Activated naive CD4-positive, alpha-beta T cell treated with Interleukin-2 at 50 U/mL for 16 hours (primary cell): ENCODE measurements around the gene NSF.
"Not testable (repeated sequence)": the region's sequence is repeated elsewhere in the genome, so short reads cannot be mapped to it uniquely, and the experiment has no call there.

Source experiments
- DNase-seq: peaks from one replicate; pipeline ENCODE4 v3.0.0-alpha.2; 2020

NSF gene

GRCh38 chr17:46777943-46778915 is 187.8 kb downstream of the NSF start:
- DNase-seq = no peak

GRCh38 chr17:46780003-46780373 is 189.5 kb downstream of the NSF start:
- DNase-seq = no peak

- no peak for DNase-seq
These were observed 191.9 kb downstream of the NSF start for GRCh38 chr17:46782250-46782953.

DNA sequence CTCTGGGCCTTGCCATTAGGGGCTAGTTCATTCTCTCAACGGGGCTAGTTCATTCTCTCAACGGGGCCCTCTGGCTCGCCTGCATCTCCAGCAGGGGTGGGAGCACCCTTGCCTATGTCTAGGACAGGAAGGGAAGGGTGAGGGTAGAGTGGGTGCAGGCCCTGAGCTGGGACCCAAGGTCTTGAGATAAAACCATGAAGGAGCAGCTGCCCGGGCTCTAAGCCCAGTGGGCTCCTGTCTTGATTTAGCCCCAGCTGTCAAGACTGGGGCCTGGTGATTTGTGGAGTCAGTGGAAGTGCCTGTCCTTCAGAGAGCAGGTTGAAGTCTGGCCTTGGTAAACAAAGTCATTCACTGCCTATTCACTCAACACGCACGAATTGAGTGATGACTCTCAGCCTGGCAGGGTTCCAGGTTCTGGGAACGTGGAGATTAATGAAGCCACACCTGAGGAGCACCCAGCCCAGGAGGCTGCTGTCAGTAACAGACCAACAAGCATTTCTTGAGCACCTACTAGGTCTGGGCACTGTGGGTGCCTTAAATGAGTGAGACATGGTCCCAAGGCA is 192.6 kb downstream of the NSF start:
- DNase-seq = no peak

- DNase-seq = no peak
These were observed 195.2 kb downstream of the NSF start for GRCh38 chr17:46785696-46786095.

DNA sequence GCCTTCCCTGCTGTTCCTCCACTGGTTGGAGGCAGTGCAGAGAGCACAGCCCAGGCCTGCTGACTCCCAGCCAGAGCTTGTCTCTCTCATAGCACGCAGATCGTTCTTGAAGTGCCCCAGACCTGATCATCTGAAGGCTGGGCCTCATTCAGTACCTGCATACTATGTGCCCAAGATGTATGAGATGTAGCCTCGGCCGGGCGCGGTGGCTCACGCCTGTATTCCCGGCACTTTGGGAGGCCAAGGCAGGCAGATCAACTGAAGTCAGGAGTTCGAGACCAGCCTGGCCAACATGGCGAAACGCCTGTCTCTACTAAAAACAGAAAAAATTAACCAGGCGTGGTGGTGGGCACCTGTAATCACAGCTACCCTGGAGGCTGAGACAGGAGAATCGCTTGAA is 197.0 kb downstream of the NSF start:
- no peak for DNase-seq

- DNase-seq = no peak
These were observed 197.8 kb downstream of the NSF start for GRCh38 chr17:46788300-46788699.

DNA sequence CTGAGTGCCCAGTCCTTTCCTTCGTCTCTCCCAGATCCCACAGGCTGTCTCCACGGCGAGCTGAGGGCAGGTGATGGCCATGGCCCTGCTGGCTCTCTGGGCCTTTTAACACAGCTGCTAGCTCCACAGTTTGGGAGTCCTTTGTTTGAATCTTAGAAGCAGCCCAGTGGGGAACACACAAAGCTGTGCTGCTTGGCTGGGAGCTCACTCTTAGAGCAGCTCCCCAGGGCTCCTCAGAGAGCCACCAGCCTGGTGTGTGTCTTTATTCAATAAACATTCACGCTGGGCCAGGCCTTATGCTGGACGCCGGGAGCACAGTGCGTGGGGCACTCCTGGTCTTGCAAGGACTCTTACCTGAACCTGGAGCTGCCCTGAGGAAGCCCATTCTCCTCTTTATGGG is 198.3 kb downstream of the NSF start:
- DNase-seq = no peak

DNA sequence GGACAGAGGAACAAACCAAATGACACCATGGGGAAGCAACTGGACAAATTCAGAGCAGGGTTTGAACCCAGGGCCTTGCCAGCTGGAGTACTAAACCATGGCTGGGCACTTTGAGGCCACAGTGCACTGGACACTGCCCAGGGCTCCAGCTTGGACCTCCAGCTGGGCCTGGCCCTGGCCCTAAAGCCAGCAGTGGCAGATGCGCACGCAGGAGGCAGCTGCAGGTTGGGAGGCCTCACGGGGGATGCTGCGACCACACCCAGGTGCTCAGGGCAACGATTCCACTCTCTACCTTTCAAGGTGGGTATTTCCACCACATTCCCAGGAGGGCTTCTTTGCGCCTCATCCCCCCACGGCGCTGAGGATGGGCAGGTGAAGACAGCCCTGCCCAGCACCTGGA is 199.1 kb downstream of the NSF start:
- DNase-seq = no peak

- DNase-seq = no peak
These were observed 199.7 kb downstream of the NSF start for GRCh38 chr17:46790216-46790615.

DNA sequence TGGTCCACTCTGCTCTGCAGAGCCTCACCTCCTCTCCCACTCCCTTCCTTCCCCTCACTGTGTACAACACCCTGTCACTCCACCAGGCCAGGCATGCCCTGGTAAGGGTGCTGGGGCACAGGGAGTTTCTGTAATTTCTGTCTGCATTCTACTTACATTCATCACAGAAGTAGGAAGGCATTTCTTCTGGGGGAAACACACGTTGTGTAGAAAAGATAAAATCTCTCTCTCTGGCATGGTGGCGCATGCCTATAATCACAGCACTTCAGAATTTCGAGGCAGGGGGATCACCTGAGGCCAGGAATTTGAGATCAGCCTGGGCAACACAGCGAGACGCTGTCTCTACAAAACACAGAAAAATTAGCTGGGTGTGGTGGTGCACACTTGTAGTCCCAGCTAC is 201.1 kb downstream of the NSF start:
- DNase-seq = no peak

- DNase-seq = no peak
These were observed 201.6 kb downstream of the NSF start for GRCh38 chr17:46792071-46792470.

DNA sequence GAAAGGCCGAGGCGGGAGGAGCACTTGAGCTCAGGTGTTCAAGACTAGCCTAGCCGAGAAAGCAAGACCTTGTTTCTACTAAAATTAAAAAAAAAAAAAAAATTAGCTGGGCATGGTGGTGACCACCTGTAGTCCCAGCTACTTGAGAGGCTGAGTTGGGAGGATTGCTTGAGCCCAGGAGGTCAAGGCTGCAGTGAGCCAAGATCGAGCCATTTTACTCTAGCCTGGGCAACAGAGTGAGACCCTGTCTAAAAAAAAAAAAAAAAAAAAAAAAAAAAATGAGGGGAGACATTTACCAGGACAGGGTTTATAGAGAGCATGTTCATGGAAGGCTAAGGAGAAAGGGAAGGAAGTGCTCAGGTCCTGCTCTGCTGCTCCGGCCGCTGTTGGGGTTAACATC is 202.6 kb downstream of the NSF start:
- DNase-seq = not testable (repeated sequence)

DNA sequence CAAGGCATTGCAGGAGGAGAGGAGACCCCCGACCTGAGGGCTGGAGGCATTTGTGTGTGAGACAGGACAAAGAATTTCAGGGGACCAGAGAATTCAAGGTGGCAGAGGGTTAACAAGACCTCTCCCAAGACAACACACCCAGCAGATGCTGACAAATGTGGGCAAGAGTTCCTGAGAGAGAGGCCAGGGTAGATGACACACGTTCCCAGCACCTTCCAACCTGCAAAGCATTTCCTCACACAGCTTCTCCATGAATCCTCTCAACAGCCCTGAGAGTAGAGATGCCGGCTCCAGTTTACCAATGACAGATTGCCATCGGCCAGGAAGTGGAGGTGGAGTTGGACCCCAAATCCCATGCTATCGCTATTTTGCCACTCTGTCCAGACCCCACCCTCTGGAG is 203.1 kb downstream of the NSF start:
- DNase-seq = no peak

- DNase-seq = no peak
These were observed 203.8 kb downstream of the NSF start for GRCh38 chr17:46794318-46794717.

DNA sequence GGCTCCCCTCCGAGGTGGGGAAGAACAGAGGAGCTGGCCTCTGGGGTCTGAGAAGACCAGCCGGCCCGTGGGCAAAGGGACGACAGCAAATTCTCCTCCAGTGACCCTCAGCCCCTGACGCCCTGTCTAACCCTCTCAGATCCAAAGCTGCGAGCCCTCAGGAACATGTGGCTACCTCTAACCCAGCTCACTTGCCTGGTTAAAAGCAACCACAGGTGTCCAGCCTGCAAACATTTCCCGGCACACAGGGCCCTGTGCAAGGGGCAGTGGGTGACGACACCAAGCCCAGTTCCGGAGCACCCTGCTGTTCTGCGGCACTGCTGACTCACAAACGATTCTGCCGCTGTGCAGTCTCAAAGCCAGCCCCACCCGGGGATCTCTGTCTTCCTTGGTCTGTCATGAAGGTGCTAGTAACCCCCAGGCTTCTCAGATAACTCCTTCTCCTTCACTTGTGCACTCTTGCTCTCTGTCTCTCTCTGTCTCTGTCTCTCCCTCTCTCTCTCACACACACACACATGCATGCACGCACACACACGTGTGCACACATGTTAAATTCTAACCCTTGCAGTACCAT is 205.0 kb downstream of the NSF start:
- DNase-seq = no peak

DNA sequence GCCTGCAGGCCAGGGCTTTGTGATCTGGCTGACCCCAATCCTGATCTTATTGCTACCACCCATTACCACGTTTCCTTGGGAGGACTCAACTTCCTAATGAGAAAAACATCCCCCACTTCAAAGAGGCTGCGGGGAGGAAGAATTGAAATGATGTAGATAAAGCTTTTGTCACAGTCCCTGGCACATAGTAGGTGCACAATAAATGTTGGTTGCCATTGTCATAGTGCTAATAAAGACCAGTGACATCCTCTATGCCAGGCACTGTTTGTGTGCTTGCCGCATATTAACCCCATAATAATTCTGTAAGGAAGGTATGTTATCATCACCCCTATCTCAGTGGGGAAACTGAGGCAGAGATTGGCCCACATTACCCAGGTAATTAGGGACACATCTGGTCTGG is 205.6 kb downstream of the NSF start:
- DNase-seq = no peak

DNA sequence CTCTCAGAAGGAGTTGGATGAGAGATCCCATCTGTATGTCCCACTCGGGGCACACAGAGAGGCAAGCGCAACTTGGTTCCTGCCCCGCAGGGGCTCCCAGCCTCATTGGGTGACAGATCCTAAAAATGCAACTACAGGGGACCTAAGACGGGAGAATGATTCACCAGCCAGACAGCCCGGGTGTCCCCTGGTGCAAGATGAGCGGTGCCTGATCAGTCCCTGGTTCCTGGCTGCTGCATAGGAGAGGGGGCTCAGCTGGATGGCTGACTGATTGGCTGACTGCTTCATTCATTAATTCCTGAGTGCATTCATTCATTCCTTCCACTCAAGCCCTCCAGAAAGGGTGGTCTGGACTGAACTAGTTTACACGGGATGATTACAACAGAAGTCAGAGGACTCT is 206.1 kb downstream of the NSF start:
- no peak for DNase-seq

- DNase-seq = no peak
These were observed 206.6 kb downstream of the NSF start for GRCh38 chr17:46796956-46797530.

DNA sequence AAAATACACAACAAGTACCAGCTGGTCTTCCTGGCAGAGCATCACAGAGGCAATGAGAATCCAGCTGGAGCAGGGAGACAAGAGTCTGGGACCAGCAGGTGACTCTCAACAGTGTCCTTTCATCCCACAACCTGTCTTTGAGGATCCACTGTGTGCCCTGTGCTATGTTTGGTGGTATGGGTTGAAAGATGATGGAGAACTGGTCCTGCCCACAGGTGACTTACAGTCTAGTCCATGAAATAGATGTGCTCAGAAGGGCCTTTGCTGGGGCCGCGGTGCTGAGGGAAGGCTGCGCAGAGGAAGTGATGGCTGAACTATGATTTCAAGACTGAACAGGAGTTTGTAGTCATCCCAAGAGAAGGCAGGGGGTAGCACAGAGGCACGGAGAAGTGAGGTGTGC is 210.1 kb downstream of the NSF start:
- DNase-seq = no peak

- DNase-seq = no peak
These were observed 212.3 kb downstream of the NSF start for GRCh38 chr17:46802800-46803199.

DNA sequence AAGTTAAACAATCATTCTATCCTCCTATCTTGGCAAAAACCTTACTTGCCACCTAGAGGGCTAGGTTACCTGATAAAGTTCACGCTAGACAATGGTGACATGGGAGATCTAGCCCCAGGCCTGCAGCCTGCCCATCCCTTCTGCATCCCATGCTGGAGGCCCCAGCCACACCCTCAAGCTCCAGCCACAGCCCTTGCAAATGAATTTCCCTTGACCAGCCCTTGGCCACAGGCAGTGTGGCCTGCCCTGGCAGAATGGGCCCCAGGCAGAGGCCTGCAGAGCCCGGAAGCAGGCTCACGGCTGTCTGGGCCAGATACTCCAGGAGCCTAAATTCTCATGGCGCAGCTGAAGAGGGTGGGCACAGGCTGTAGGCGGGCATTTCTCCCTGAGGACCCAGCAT is 213.1 kb downstream of the NSF start:
- DNase-seq = no peak

- DNase-seq = no peak
These were observed 215.3 kb downstream of the NSF start for GRCh38 chr17:46805771-46806170.
